H1 (cell line): ENCODE results near the gene NOB1. TPM values are rescaled to one million over a fixed set of nuclear protein-coding genes. Genes with fewer than 3 reads are reported as not detected.

ENCODE experiments used
- CTBP2 ChIP-seq: IDR thresholded peaks from 2 replicates; pipeline ENCODE4 v1.7.0; 2011; ENCODE audit warnings: borderline replicate concordance, mild to moderate bottlenecking, moderate library complexity, mixed read lengths, low read length; ENCODE audit not compliant: insufficient read depth, insufficient read length
- NRF1 ChIP-seq: IDR thresholded peaks from 2 replicates; pipeline ENCODE4 v1.6.1; 2011; ENCODE audit warnings: mild to moderate bottlenecking, low read depth, low read length, improper control_type of control experiment
- polyA plus RNA-seq, 7 experiments: library from polyadenylated mRNA; depleted of rRNA in 3 of 7; stranded (reverse) in 5 of 7; unstranded in 2 of 7; fragments of >200 nt in 5 of 7; fragments of 200-250 nt in 2 of 7; gene quantifications; 1 replicate in 5 of 7; 2 replicates in 1 of 7; 4 replicates in 1 of 7; pipeline versions ENCODE4 v1.2.1 to v1.2.3, GENCODE V29; 2011 to 2013; ENCODE audit warnings: missing spikeins in 2 of 7, mixed read lengths in 2 of 7
- total RNA-seq: library from RNA; stranded (reverse); fragmentation: NEBNext Ultra II Directional; extraction: Animal tissue kit (Norgen Biotek cat#: 25700); gene quantifications from 2 replicates; pipeline ENCODE4 v1.2.1, GENCODE V29; 2021
- TF ChIP-seq, protein P1 (sequence below): IDR thresholded peaks from 2 replicates; pipeline ENCODE4 v1.6.1; 2011; ENCODE audit warnings: low read depth, mild to moderate bottlenecking, low read length; ENCODE audit not compliant: insufficient read depth

NOB1 gene
- total and polyA plus RNA-seq, 2 of the 8 experiments (the other 6 are each of a cell fraction or from before 2014, with no cell fraction given) = 88.2 to 108 TPM

DNA sequence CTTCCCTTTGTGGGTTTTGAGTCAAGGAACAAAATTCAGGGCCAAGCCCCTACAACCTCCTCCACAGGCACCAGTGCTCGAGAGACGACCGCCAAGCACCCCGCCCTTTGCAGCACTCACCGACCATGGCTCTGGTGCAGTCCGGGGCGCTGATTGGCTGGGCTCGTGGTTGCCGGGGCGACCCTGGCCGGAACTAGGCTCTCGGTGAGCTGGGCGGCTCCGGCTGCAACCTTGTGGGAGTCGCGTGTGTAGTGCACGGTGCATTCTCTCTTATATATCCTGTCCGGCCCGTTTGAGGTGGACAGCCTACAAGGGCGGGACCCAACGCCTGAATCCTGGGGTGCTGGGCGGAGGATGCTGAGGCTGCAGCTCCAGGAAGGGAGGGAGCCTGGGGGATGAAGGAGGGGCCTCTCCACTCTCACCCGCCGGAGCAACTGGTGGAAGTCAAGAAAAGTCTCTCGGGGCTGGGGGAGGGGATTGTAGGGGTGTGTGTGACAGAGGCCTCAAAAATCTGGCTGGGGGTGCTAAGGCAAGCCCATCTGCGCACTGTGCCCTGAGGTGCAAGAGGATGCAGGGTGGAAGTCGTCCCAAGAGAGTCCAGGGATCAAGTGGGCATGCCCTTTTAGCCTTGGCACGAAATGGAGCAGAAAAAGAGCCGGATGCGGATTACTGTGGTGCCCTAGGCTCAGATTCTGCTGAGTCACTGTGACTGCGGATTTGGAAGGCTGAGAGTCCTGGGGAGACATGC is 28.2 kb downstream of the NOB1 start, which contains the start of gene NQO1 (continued):
- TF ChIP-seq CTBP2 (peak; percentile 62), NRF1 (no peak)
- TF ChIP-seq, protein P1, sequence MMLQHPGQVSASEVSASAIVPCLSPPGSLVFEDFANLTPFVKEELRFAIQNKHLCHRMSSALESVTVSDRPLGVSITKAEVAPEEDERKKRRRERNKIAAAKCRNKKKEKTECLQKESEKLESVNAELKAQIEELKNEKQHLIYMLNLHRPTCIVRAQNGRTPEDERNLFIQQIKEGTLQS = no peak
